Gastrocnemius medialis (tissue), 4 donors: ENCODE measurements around the gene GALNS. TPM values are rescaled to one million over a fixed set of nuclear protein-coding genes. Genes with fewer than 3 reads are reported as not detected.

Experiments used
- ATAC-seq, 2 donors: fragments of 150-250 bp; one replicate each; pipeline ENCODE4 v1.9.1; 2016
- DNase-seq, 2 donors: peaks; one replicate each; pipeline ENCODE4 v3.0.0-alpha.2; 2019
- H3K27ac ChIP-seq, 4 donors: fragments of 200-600 bp; sonication (generic); 1 replicate in 1 of 4; 2 replicates in 3 of 4; pipeline ENCODE4 v1.5.1; 2016 to 2018; ENCODE audit warnings: mild to moderate bottlenecking in 2 of 4, moderate library complexity in 1 of 4
- H3K27me3 ChIP-seq, 3 donors: fragments of 200-600 bp; sonication (generic) in 2 of 3; 1 replicate in 1 of 3; 2 replicates in 2 of 3; pipeline versions ENCODE4 v1.5.1 to v1.6.0; 2016 to 2019; ENCODE audit warnings: mild to moderate bottlenecking in 1 of 3, moderate library complexity in 1 of 3
- H3K36me3 ChIP-seq, 2 donors: fragments of 200-600 bp; sonication (generic) in 1 of 2; one replicate each; pipeline ENCODE4 v1.5.1; 2017 to 2018
- H3K4me1 ChIP-seq, 2 donors: fragments of 200-600 bp; sonication (generic) in 1 of 2; one replicate each; pipeline ENCODE4 v1.5.1; 2016 to 2017; ENCODE audit warnings: mild to moderate bottlenecking in 2 of 2
- H3K4me3 ChIP-seq, 4 donors: fragments of 200-600 bp; sonication (generic) in 3 of 4; 1 replicate in 1 of 4; 2 replicates in 3 of 4; pipeline ENCODE4 v1.5.1; 2016 to 2019; ENCODE audit warnings: mild to moderate bottlenecking in 2 of 4
- H3K9me3 ChIP-seq, 3 donors: fragments of 200-600 bp; sonication (generic) in 2 of 3; 1 replicate in 1 of 3; 2 replicates in 2 of 3; pipeline ENCODE4 v1.5.1; 2016 to 2019
- CTCF ChIP-seq, 5 experiments: fragments of 450-650 bp in 3 of 5; fragments of 200-600 bp in 2 of 5; sonication (generic) in 2 of 5; IDR thresholded peaks in 4 of 5; conservative IDR thresholded peaks in 1 of 5; 1 replicate in 4 of 5; 2 replicates in 1 of 5; pipeline ENCODE4 v1.5.1; 2016 to 2019; ENCODE audit warnings: antibody characterized with exemption in 5 of 5, mild to moderate bottlenecking in 3 of 5, moderate library complexity in 3 of 5
- POLR2A ChIP-seq, 2 donors: fragments of 450-650 bp; IDR thresholded peaks; one replicate each; pipeline ENCODE4 v1.6.1; 2017; ENCODE audit warnings: antibody characterized with exemption in 2 of 2, mild to moderate bottlenecking in 2 of 2, moderate library complexity in 2 of 2
- in situ Hi-C, 4 donors: fragments of 200-750 bp; cut with MboI; loops; one replicate each; pipeline versions ENCODE4 v1.15.0 to v1.8.0; 2017; ENCODE audit warnings: low sequenced_read_pairs in 4 of 4
- intact Hi-C: fragments of 100-400 bp; cut with DNase I; formaldehyde crosslinking; loops from one replicate; pipeline ENCODE4 v1.15.1; 2023; ENCODE audit warnings: low total_unique reads
- total RNA-seq, 4 donors: library from RNA; depleted of rRNA; stranded (reverse); fragments of >200 nt; gene quantifications; one replicate each; pipeline versions ENCODE4 v1.1.0 to v1.2.3, GENCODE V29; 2016

Gene GALNS
- total RNA-seq, 4 donors from 2014 or later = 8.8 to 14.7 (median 10.0) TPM

- no peak overlapping the region for H3K27ac ChIP-seq
- in situ Hi-C loops (no loop called here), intact Hi-C loops (no loop called here)
- peaks cover 5 to 8% (median 7%) of the 10 kb centered on the region in 3 donors for H3K27me3 ChIP-seq
- ATAC-seq (no peak), DNase-seq (no peak)
- no peak overlapping the region for H3K4me3 ChIP-seq
- H3K4me1 ChIP-seq = peaks cover 0 to 5% of the 10 kb centered on the region in 2 donors
- TF ChIP-seq CTCF (IDR thresholded peaks at IDR 0.05 in 4 of 5, conservative IDR thresholded peaks at IDR 0.05 in 1 of 5) (no peak), POLR2A (IDR thresholded peaks at IDR 0.05) (no peak)
- no peaks in the 10 kb centered on the region for H3K9me3 ChIP-seq
- no peaks in the 10 kb centered on the region for H3K36me3 ChIP-seq
Measured at GRCh38 chr16:88798073-88798472, 58.7 kb downstream of the GALNS start.

- Histone ChIP-seq H3K4me3 (no peak overlapping the region), H3K27me3 (peaks cover 12 to 23% (median 22%) of the 10 kb centered on the region in 3 donors), H3K27ac (no peak overlapping the region), H3K36me3 (no peaks in the 10 kb centered on the region), H3K4me1 (no peaks in the 10 kb centered on the region), H3K9me3 (no peaks in the 10 kb centered on the region)
- DNase-seq = no peak
- ATAC-seq = no peak
- intact Hi-C loops (no loop called here), in situ Hi-C loops (no loop called here)
- TF ChIP-seq CTCF (IDR thresholded peaks at IDR 0.05 in 4 of 5, conservative IDR thresholded peaks at IDR 0.05 in 1 of 5) (no peak), POLR2A (IDR thresholded peaks at IDR 0.05) (no peak)
Measured at GRCh38 chr16:88796278-88796677, 60.5 kb downstream of the GALNS start.

- in situ Hi-C loops = no loop called here
- DNase-seq = no peak
- Histone ChIP-seq H3K27me3 (peaks cover 17 to 24% (median 22%) of the 10 kb centered on the region in 3 donors), H3K36me3 (no peaks in the 10 kb centered on the region), H3K4me3 (no peak overlapping the region), H3K4me1 (no peaks in the 10 kb centered on the region), H3K9me3 (no peaks in the 10 kb centered on the region), H3K27ac (no peak overlapping the region)
- no peak for TF ChIP-seq POLR2A (IDR thresholded peaks at IDR 0.05)
- intact Hi-C loops = no loop called here
- no peak for ATAC-seq
Measured at GRCh38 chr16:88793251-88793954, 63.3 kb downstream of the GALNS start.

GRCh38 chr16:88792668-88793250 is 64.0 kb downstream of the GALNS start:
- ATAC-seq = no peak
- Histone ChIP-seq H3K27me3 (peaks cover 17 to 24% (median 22%) of the 10 kb centered on the region in 3 donors), H3K36me3 (no peaks in the 10 kb centered on the region), H3K27ac (no peak overlapping the region), H3K9me3 (no peaks in the 10 kb centered on the region), H3K4me1 (no peaks in the 10 kb centered on the region), H3K4me3 (no peak overlapping the region)
- intact Hi-C loops (no loop called here), in situ Hi-C loops (no loop called here)
- no peak for DNase-seq
- TF ChIP-seq CTCF (IDR thresholded peaks at IDR 0.05 in 4 of 5, conservative IDR thresholded peaks at IDR 0.05 in 1 of 5) (no peak), POLR2A (IDR thresholded peaks at IDR 0.05) (no peak)

DNA sequence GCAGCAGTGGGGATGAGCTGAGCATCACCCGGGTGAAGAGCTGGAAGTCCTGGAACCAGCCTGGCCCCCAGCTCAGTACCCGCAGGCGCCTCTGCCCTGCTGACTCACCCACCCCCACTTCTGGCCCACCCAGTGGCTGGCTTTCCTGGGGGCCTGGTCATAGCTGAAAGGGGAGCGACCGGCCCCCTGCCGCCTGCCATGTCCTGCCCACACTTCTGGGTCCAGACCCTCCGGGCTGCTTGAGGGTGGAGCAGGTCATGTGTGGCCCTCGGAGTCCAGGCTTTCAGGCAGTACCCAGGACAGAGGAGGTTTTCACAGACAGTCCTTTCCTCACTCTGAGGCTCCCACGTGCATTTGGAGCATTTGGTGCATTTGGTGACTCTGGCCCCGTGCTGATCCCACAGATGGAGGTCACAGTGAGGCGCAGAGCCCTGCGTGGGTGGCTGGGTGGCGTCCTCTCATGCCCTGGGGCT is 64.6 kb downstream of the GALNS start:
- intact Hi-C loops (no loop called here), in situ Hi-C loops (no loop called here)
- Histone ChIP-seq H3K4me3 (no peak overlapping the region), H3K9me3 (no peaks in the 10 kb centered on the region), H3K36me3 (no peaks in the 10 kb centered on the region), H3K27ac (no peak overlapping the region), H3K4me1 (no peaks in the 10 kb centered on the region), H3K27me3 (peaks cover 17 to 24% (median 22%) of the 10 kb centered on the region in 3 donors)
- DNase-seq (no peak), ATAC-seq (no peak)
- TF ChIP-seq CTCF (IDR thresholded peaks at IDR 0.05 in 4 of 5, conservative IDR thresholded peaks at IDR 0.05 in 1 of 5) (no peak), POLR2A (IDR thresholded peaks at IDR 0.05) (no peak)
